Parathyroid adenoma (tissue), 2 donors: Measurements from ENCODE around the gene IMMP2L.

ENCODE experiments used
- H2AFZ ChIP-seq: fragments of 300-600 bp; sonication (generic); one replicate; pipeline ENCODE4 v1.7.0; 2017; ENCODE audit warnings: antibody characterized with exemption, mild to moderate bottlenecking
- H3K27ac ChIP-seq: fragments of 300-600 bp; sonication (generic); one replicate; pipeline ENCODE4 v1.7.0; 2017
- H3K27me3 ChIP-seq: fragments of 300-600 bp; sonication (generic); one replicate; pipeline ENCODE4 v1.7.0; 2017; ENCODE audit warnings: low read length; ENCODE audit not compliant: control insufficient read depth, insufficient read depth
- H3K36me3 ChIP-seq: fragments of 300-600 bp; sonication (generic); one replicate; pipeline ENCODE4 v1.7.0; 2017; ENCODE audit warnings: low read length; ENCODE audit not compliant: control insufficient read depth, insufficient read depth
- H3K4me1 ChIP-seq: fragments of 300-600 bp; sonication (generic); one replicate; pipeline ENCODE4 v1.7.0; 2017; ENCODE audit warnings: control low read depth
- H3K4me2 ChIP-seq: fragments of 300-600 bp; sonication (generic); one replicate; pipeline ENCODE4 v1.7.0; 2017; ENCODE audit warnings: low read length
- H3K4me3 ChIP-seq: fragments of 300-600 bp; sonication (generic); one replicate; pipeline ENCODE4 v1.7.0; 2017; ENCODE audit warnings: low read depth, low read length
- H3K79me2 ChIP-seq: fragments of 300-600 bp; sonication (generic); one replicate; pipeline ENCODE4 v1.7.0; 2017; ENCODE audit warnings: control low read depth
- H3K9ac ChIP-seq: fragments of 300-600 bp; sonication (generic); one replicate; pipeline ENCODE4 v1.7.0; 2017; ENCODE audit warnings: mild to moderate bottlenecking
- H3K9me3 ChIP-seq: fragments of 300-600 bp; sonication (generic); one replicate; pipeline ENCODE4 v1.7.0; 2017; ENCODE audit warnings: low read length; ENCODE audit not compliant: control insufficient read depth
- CTCF ChIP-seq: fragments of 300-600 bp; sonication (generic); IDR thresholded peaks from one replicate; pipeline ENCODE4 v1.7.0; 2017; ENCODE audit warnings: antibody characterized with exemption, mild to moderate bottlenecking
- donor health status: primary hyperparathyroidism.

Gene IMMP2L

DNA sequence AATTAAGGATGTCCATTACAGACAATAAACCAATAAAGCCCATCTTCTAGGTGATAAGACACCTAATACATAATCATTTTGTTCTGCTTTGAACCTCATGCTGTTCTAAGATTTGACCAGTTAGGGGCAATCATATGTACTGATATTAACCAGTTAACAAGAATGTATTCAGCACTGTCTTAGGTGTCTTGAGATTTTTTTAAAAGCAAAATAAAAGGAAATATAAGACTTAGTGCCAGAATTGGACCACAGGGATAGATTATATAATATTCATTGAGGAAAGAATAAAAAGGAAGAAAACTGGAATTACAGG is 32.0 kb downstream of the IMMP2L start:
- Histone ChIP-seq H3K4me1 (peaks cover 7% of the 10 kb centered on the region), H3K9ac (no peak overlapping the region), H3K27ac (no peak overlapping the region), H3K79me2 (no peaks in the 10 kb centered on the region), H3K9me3 (no peaks in the 10 kb centered on the region), H2AFZ (no peak overlapping the region), H3K4me2 (no peak overlapping the region), H3K4me3 (no peak overlapping the region), H3K36me3 (no peaks in the 10 kb centered on the region), H3K27me3 (no peaks in the 10 kb centered on the region)
- no peak for TF ChIP-seq CTCF

GRCh38 chr7:111529507-111530355 is 32.6 kb downstream of the IMMP2L start:
- Histone ChIP-seq H2AFZ (no peak overlapping the region), H3K4me3 (no peak overlapping the region), H3K9me3 (no peaks in the 10 kb centered on the region), H3K27ac (no peak overlapping the region), H3K9ac (no peak overlapping the region), H3K79me2 (no peaks in the 10 kb centered on the region), H3K27me3 (no peaks in the 10 kb centered on the region), H3K36me3 (no peaks in the 10 kb centered on the region), H3K4me1 (peaks cover 7% of the 10 kb centered on the region), H3K4me2 (no peak overlapping the region)
- no peak for TF ChIP-seq CTCF

DNA sequence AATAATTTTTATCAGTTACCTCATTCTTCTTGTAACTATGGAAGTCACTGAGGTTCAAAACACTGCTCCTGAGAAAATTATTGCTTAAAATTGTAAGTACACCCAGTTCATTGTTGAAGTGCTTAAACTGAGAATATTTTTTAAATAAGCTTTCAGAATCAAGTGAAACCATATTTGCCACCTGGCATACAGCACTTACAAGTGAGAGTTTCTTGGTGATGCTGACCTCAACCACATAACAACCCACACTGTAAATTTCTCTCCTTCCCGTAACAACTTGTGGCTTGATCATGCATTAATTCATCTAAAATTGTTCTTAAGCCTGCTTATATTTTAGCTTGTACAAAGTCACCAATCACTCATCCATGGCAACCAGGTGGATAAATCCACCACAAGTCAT is 34.0 kb downstream of the IMMP2L start:
- Histone ChIP-seq H3K27me3 (no peaks in the 10 kb centered on the region), H2AFZ (no peak overlapping the region), H3K9me3 (no peaks in the 10 kb centered on the region), H3K9ac (no peak overlapping the region), H3K27ac (no peak overlapping the region), H3K4me3 (no peak overlapping the region), H3K36me3 (no peaks in the 10 kb centered on the region), H3K79me2 (no peaks in the 10 kb centered on the region), H3K4me1 (peaks cover 7% of the 10 kb centered on the region), H3K4me2 (no peak overlapping the region)
- no peak for TF ChIP-seq CTCF

DNA sequence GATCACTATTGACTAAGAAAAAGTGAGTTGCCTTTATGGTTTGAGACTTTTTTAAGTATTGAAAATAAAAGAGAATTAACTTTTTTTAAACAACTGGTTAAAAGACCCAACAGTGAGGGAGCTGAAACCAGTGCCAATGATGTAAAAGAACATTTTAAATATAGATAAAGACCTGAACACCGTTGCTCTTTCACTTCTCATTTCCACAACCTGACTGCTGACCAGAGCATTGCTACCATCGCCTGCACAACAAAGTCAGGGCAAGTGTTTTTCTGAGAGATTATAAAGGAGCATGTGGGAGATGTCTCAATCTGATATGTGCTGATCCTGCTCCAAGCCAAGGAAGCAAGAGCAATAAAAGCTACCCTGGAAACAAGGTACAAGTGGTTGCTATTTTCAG is 34.7 kb downstream of the IMMP2L start:
- Histone ChIP-seq H3K36me3 (no peaks in the 10 kb centered on the region), H3K27ac (no peak overlapping the region), H2AFZ (no peak overlapping the region), H3K4me1 (peaks cover 7% of the 10 kb centered on the region), H3K79me2 (no peaks in the 10 kb centered on the region), H3K9ac (no peak overlapping the region), H3K4me2 (no peak overlapping the region), H3K27me3 (no peaks in the 10 kb centered on the region), H3K4me3 (no peak overlapping the region), H3K9me3 (no peaks in the 10 kb centered on the region)
- TF ChIP-seq CTCF = no peak

GRCh38 chr7:111525100-111525499 is 37.2 kb downstream of the IMMP2L start:
- no peak for TF ChIP-seq CTCF
- Histone ChIP-seq H3K27ac (no peak overlapping the region), H3K4me3 (no peak overlapping the region), H3K9ac (no peak overlapping the region), H3K27me3 (no peaks in the 10 kb centered on the region), H3K9me3 (no peaks in the 10 kb centered on the region), H3K4me1 (peaks cover 7% of the 10 kb centered on the region), H2AFZ (no peak overlapping the region), H3K36me3 (no peaks in the 10 kb centered on the region), H3K79me2 (no peaks in the 10 kb centered on the region), H3K4me2 (no peak overlapping the region)
